NB4 (cell line): ENCODE data around the gene SEMA4B.

Experiments used
- DNase-seq: peaks from one replicate; pipeline ENCODE4 v3.0.0; 2010; ENCODE audit warnings: low read depth
- H3K4me3 ChIP-seq: one replicate; pipeline ENCODE4 v1.5.1; 2011; ENCODE audit warnings: mild to moderate bottlenecking, low read depth, low read length, moderate library complexity
- CTCF ChIP-seq: IDR thresholded peaks from one replicate; pipeline ENCODE4 v1.5.1; 2012; ENCODE audit warnings: low read depth, low read length
- MAX ChIP-seq: IDR thresholded peaks from 2 replicates; pipeline ENCODE4 v1.6.1; 2011; ENCODE audit warnings: low read depth, low read length
- MYC ChIP-seq: IDR thresholded peaks from 2 replicates; pipeline ENCODE4 v1.6.1; 2011; ENCODE audit warnings: low read depth, low read length
- POLR2A ChIP-seq: IDR thresholded peaks from 2 replicates; pipeline ENCODE4 v1.6.1; 2011; ENCODE audit warnings: mild to moderate bottlenecking; ENCODE audit not compliant: insufficient read length; ENCODE audit errors: extremely low read depth

Gene SEMA4B

GRCh38 chr15:90201130-90201943 lies at the start of gene SEMA4B:
Gene SEMA4B (plus strand): TSS chr15:90201330. CDS start chr15:90201579, 249 bp downstream.
- TF ChIP-seq POLR2A = peak; percentile 84
- peak; percentile 29 for TF ChIP-seq MAX
- TF ChIP-seq CTCF = no peak
- TF ChIP-seq MYC = peak; percentile 44; the same call in 1 of the 2 replicates
- peak within 1 kb of the TSS; percentile 63 for H3K4me3 ChIP-seq
- DNase-seq = peak; percentile 87

- DNase-seq = no peak
- TF ChIP-seq POLR2A = no peak
- no peak for TF ChIP-seq MAX
- no peak for TF ChIP-seq CTCF
- TF ChIP-seq MYC = no peak
- H3K4me3 ChIP-seq = no peak overlapping the region
Observed at GRCh38 chr15:90151989-90152645, 49.0 kb upstream of the SEMA4B start.

- H3K4me3 ChIP-seq = no peak overlapping the region
- no peak for DNase-seq
- TF ChIP-seq CTCF (no peak), POLR2A (no peak), MYC (no peak)
Observed at GRCh38 chr15:90153658-90154057, 47.5 kb upstream of the SEMA4B start.

- TF ChIP-seq CTCF (no peak), MAX (no peak), POLR2A (no peak), MYC (no peak)
- no peak overlapping the region for H3K4me3 ChIP-seq
- no peak for DNase-seq
Observed at GRCh38 chr15:90154246-90154645, 46.9 kb upstream of the SEMA4B start.

- DNase-seq = peak; percentile 92
- H3K4me3 ChIP-seq = no peak overlapping the region
- TF ChIP-seq POLR2A (no peak), MYC (no peak; the same call in none of the 2 replicates), MAX (no peak; the same call in 1 of the 2 replicates), CTCF (no peak)
Observed at GRCh38 chr15:90154861-90155626, 46.1 kb upstream of the SEMA4B start.
